SU-DHL-6 (cell line): ENCODE results near the gene MOB3A.

Experiments
- H2AFZ ChIP-seq: fragments of 200-600 bp; sonication (generic); 2 replicates; pipeline ENCODE4 v1.6.1; 2014; ENCODE audit warnings: low read depth, mild to moderate bottlenecking, moderate library complexity, mixed read lengths, antibody characterized with exemption, low read length; ENCODE audit not compliant: severe bottlenecking
- H3F3A ChIP-seq: fragments of 200-600 bp; shearing (Covaris generic); 2 replicates; pipeline ENCODE4 v1.6.0; 2016; ENCODE audit warnings: antibody characterized with exemption, mild to moderate bottlenecking; ENCODE audit not compliant: insufficient read depth
- H3K27ac ChIP-seq: fragments of 200-600 bp; sonication (generic); 2 replicates; pipeline ENCODE4 v1.5.1; 2016; ENCODE audit warnings: low read depth, mild to moderate bottlenecking, low read length, moderate library complexity, mixed read lengths
- H3K27me3 ChIP-seq: fragments of 200-600 bp; sonication (generic), shearing (Covaris generic); 2 replicates; pipeline ENCODE4 v1.6.0; 2014; ENCODE audit warnings: mild to moderate bottlenecking, low read length
- H3K36me3 ChIP-seq: fragments of 200-600 bp; sonication (generic); 2 replicates; pipeline ENCODE4 v1.6.1; 2014; ENCODE audit warnings: mild to moderate bottlenecking, low read length, mixed read lengths
- H3K4me2 ChIP-seq: fragments of 300-600, 200-600 bp; shearing (Covaris generic), sonication (generic); 2 replicates; pipeline ENCODE4 v1.6.0; 2014; ENCODE audit warnings: low read length, low read depth, mild to moderate bottlenecking; ENCODE audit not compliant: poor library complexity, severe bottlenecking
- H3K4me3 ChIP-seq: fragments of 200-600 bp; sonication (generic); 2 replicates; pipeline ENCODE4 v1.5.1; 2014; ENCODE audit warnings: antibody characterized with exemption, low read length, mild to moderate bottlenecking, mixed read lengths; ENCODE audit not compliant: insufficient read depth, poor library complexity, severe bottlenecking
- H3K79me2 ChIP-seq: fragments of 200-600 bp; sonication (generic); 2 replicates; pipeline ENCODE4 v1.6.1; 2014; ENCODE audit warnings: mild to moderate bottlenecking, low read length, moderate library complexity; ENCODE audit not compliant: insufficient read depth
- H3K9ac ChIP-seq: fragments of 200-600 bp; sonication (generic); 2 replicates; pipeline ENCODE4 v1.7.0; 2014; ENCODE audit warnings: mild to moderate bottlenecking, low read length
- H3K9me2 ChIP-seq: fragments of 200-600 bp; sonication (generic); replicated peaks from 2 replicates; pipeline ENCODE4 v1.6.1; 2014; ENCODE audit warnings: low read length; ENCODE audit not compliant: insufficient read depth
- H3K9me3 ChIP-seq: fragments of 200-600 bp; sonication (generic); 2 replicates; pipeline ENCODE4 v1.6.1; 2014; ENCODE audit warnings: low read length, mixed read lengths; ENCODE audit not compliant: insufficient read depth
- H4K20me1 ChIP-seq: fragments of 200-600 bp; sonication (generic); 2 replicates; pipeline ENCODE4 v1.6.1; 2014; ENCODE audit warnings: low read depth, mild to moderate bottlenecking, antibody characterized with exemption, low read length, moderate library complexity, mixed read lengths
- EZH2phosphoT487 ChIP-seq: fragments of 200-600 bp; sonication (generic), shearing (Covaris generic); conservative IDR thresholded peaks from 2 replicates; pipeline ENCODE4 v1.6.1; 2018; ENCODE audit warnings: mild to moderate bottlenecking, antibody characterized with exemption, low read length, moderate library complexity, mixed read lengths
- TF ChIP-seq, protein P1 (sequence below): fragments of 200-600 bp; sonication (generic); IDR thresholded peaks from one replicate; pipeline ENCODE4 v1.5.1; 2017; ENCODE audit warnings: antibody characterized with exemption, mild to moderate bottlenecking, low read length, moderate library complexity; ENCODE audit not compliant: insufficient read depth, poor library complexity, severe bottlenecking

The MOB3A gene

GRCh38 chr19:2077833-2078619 lies 18.1 kb downstream of the MOB3A start:
- no peaks in the 10 kb centered on the region for H3K9me2 ChIP-seq
- peaks cover 9% of the 10 kb centered on the region for H3K36me3 ChIP-seq
- no peaks in the 10 kb centered on the region; the same call in 1 of the 2 replicates for H4K20me1 ChIP-seq
- H3K27me3 ChIP-seq, result no peaks in the 10 kb centered on the region
- H3K79me2 ChIP-seq, result peaks cover 65% of the 10 kb centered on the region
- H3K27ac ChIP-seq, result no peak overlapping the region
- H2AFZ ChIP-seq, result no peak overlapping the region
- H3K4me2 ChIP-seq, result no peak overlapping the region
- no peak overlapping the region for H3K9ac ChIP-seq
- H3K9me3 ChIP-seq, result no peaks in the 10 kb centered on the region
- peaks cover 21% of the 10 kb centered on the region for H3F3A ChIP-seq
- no peak overlapping the region for H3K4me3 ChIP-seq
- no peak for TF ChIP-seq EZH2phosphoT487
- TF ChIP-seq, protein P1, sequence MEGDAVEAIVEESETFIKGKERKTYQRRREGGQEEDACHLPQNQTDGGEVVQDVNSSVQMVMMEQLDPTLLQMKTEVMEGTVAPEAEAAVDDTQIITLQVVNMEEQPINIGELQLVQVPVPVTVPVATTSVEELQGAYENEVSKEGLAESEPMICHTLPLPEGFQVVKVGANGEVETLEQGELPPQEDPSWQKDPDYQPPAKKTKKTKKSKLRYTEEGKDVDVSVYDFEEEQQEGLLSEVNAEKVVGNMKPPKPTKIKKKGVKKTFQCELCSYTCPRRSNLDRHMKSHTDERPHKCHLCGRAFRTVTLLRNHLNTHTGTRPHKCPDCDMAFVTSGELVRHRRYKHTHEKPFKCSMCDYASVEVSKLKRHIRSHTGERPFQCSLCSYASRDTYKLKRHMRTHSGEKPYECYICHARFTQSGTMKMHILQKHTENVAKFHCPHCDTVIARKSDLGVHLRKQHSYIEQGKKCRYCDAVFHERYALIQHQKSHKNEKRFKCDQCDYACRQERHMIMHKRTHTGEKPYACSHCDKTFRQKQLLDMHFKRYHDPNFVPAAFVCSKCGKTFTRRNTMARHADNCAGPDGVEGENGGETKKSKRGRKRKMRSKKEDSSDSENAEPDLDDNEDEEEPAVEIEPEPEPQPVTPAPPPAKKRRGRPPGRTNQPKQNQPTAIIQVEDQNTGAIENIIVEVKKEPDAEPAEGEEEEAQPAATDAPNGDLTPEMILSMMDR, result no peak

DNA sequence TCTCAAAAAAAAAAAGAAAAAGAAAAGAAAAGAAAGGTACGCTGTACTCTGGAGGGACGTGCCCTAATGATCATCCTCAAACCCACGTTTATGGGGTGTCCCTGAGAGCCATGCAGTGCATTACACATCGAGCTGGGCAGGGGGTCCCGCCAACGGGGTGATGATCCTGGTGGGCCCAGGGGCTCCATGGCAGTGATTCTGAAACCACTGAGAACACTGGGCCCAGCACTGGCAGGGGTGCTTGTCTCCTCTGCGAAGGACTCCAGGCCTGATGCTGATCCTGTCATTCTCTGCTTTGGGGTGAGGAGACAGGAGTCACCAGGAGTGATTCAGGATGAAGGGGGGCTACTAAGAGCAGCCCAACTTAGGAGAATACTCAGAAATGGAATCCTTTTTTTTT lies 18.7 kb downstream of the MOB3A start:
- H3K9ac ChIP-seq, result no peak overlapping the region
- TF ChIP-seq EZH2phosphoT487, result no peak
- TF ChIP-seq, protein P1, result no peak
- H3K27me3 ChIP-seq, result no peaks in the 10 kb centered on the region
- H3K4me3 ChIP-seq, result no peak overlapping the region
- no peaks in the 10 kb centered on the region for H3K9me2 ChIP-seq
- no peak overlapping the region for H3K27ac ChIP-seq
- peaks cover 58% of the 10 kb centered on the region for H3K79me2 ChIP-seq
- H3F3A ChIP-seq, result peaks cover 24% of the 10 kb centered on the region
- no peaks in the 10 kb centered on the region for H3K9me3 ChIP-seq
- no peak overlapping the region for H2AFZ ChIP-seq
- H3K4me2 ChIP-seq, result no peak overlapping the region
- no peaks in the 10 kb centered on the region; the same call in 1 of the 2 replicates for H4K20me1 ChIP-seq
- peaks cover 16% of the 10 kb centered on the region for H3K36me3 ChIP-seq

GRCh38 chr19:2076526-2076944 lies 19.6 kb downstream of the MOB3A start:
- Histone ChIP-seq H3K79me2 (peaks cover 50% of the 10 kb centered on the region), H3K27ac (no peak overlapping the region), H3K4me3 (no peak overlapping the region), H3K27me3 (no peaks in the 10 kb centered on the region), H3K9me3 (no peaks in the 10 kb centered on the region), H3K4me2 (no peak overlapping the region), H3K9me2 (no peaks in the 10 kb centered on the region), H3K36me3 (peaks cover 18% of the 10 kb centered on the region), H2AFZ (no peak overlapping the region), H4K20me1 (no peaks in the 10 kb centered on the region; the same call in 1 of the 2 replicates), H3F3A (peaks cover 29% of the 10 kb centered on the region), H3K9ac (no peak overlapping the region)
- TF ChIP-seq, protein P1, result no peak
- no peak for TF ChIP-seq EZH2phosphoT487
